KOPT-K1 (cell line): Measurements from ENCODE around the gene RBM15B.

Experiments used
- H3K27ac ChIP-seq: fragments of 200-600 bp; sonication (generic); 2 replicates; pipeline ENCODE4 v1.5.1; 2016; ENCODE audit warnings: antibody characterized with exemption, mild to moderate bottlenecking, low read depth, low read length; ENCODE audit not compliant: poor library complexity, severe bottlenecking
- H3K36me3 ChIP-seq: fragments of 200-600 bp; sonication (generic); 2 replicates; pipeline ENCODE4 v1.5.1; 2017; ENCODE audit warnings: antibody characterized with exemption, mild to moderate bottlenecking, low read length, moderate library complexity; ENCODE audit not compliant: insufficient read depth
- H3K9me3 ChIP-seq: fragments of 200-600 bp; sonication (generic); 2 replicates; pipeline ENCODE4 v1.5.1; 2017; ENCODE audit warnings: antibody characterized with exemption, low read length, mild to moderate bottlenecking; ENCODE audit not compliant: insufficient read depth, poor library complexity, severe bottlenecking

The RBM15B gene

GRCh38 chr3:51434746-51435327 is 43.8 kb downstream of the RBM15B start:
- Histone ChIP-seq H3K9me3 (no peaks in the 10 kb centered on the region), H3K36me3 (peaks cover 92% of the 10 kb centered on the region), H3K27ac (no peak overlapping the region)

- Histone ChIP-seq H3K27ac (no peak overlapping the region), H3K9me3 (no peaks in the 10 kb centered on the region), H3K36me3 (peaks cover 94% of the 10 kb centered on the region)
Observed at GRCh38 chr3:51436998-51437639, 46.0 kb downstream of the RBM15B start.

- H3K36me3 ChIP-seq, result peaks cover 75% of the 10 kb centered on the region
- H3K9me3 ChIP-seq, result no peaks in the 10 kb centered on the region
- no peak overlapping the region for H3K27ac ChIP-seq
Observed at GRCh38 chr3:51441282-51442030, 50.4 kb downstream of the RBM15B start.

GRCh38 chr3:51445544-51446280 is 54.6 kb downstream of the RBM15B start:
- no peak overlapping the region for H3K27ac ChIP-seq
- peaks cover 47% of the 10 kb centered on the region for H3K36me3 ChIP-seq
- no peaks in the 10 kb centered on the region for H3K9me3 ChIP-seq
